GM12872 (cell line): ENCODE measurements around the gene DGKZ.

Experiments
- TF ChIP-seq, protein P1 (sequence below): IDR thresholded peaks from 3 replicates; pipeline ENCODE4 v1.5.1; 2011; ENCODE audit warnings: low read depth, mild to moderate bottlenecking, low read length, moderate library complexity; ENCODE audit not compliant: insufficient read depth

Gene DGKZ

DNA sequence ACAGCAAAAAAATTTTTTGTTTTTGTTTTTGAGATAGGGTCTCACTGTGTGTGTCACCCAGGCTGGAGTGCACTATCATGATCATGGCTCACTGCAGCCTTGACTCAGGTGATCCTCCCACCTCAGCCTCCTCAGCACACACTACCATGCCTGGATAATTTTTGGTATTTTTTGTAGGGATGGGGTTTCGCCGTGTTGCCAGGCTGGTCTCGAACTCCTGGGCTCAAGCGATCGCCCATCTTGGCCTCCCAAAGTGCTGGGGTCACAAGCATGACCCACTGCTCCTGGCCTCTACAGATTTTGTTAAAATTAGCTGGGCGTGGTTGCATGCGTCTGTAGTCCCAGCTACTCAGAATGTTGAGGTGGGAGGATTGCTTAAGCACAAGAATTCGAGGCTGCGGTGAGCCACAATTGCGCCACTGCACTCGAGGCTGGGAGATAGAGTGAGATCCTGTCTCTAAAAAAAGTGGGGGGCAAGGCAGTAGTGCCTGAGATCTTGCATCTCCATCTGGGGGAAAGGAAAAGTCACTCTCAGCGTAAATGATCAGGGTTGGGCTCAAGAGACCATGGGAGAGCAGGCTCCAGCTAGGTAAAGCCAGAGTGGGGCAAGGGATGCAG, 10.6 kb upstream of the DGKZ start:
- TF ChIP-seq, protein P1, sequence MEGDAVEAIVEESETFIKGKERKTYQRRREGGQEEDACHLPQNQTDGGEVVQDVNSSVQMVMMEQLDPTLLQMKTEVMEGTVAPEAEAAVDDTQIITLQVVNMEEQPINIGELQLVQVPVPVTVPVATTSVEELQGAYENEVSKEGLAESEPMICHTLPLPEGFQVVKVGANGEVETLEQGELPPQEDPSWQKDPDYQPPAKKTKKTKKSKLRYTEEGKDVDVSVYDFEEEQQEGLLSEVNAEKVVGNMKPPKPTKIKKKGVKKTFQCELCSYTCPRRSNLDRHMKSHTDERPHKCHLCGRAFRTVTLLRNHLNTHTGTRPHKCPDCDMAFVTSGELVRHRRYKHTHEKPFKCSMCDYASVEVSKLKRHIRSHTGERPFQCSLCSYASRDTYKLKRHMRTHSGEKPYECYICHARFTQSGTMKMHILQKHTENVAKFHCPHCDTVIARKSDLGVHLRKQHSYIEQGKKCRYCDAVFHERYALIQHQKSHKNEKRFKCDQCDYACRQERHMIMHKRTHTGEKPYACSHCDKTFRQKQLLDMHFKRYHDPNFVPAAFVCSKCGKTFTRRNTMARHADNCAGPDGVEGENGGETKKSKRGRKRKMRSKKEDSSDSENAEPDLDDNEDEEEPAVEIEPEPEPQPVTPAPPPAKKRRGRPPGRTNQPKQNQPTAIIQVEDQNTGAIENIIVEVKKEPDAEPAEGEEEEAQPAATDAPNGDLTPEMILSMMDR: no peak

DNA sequence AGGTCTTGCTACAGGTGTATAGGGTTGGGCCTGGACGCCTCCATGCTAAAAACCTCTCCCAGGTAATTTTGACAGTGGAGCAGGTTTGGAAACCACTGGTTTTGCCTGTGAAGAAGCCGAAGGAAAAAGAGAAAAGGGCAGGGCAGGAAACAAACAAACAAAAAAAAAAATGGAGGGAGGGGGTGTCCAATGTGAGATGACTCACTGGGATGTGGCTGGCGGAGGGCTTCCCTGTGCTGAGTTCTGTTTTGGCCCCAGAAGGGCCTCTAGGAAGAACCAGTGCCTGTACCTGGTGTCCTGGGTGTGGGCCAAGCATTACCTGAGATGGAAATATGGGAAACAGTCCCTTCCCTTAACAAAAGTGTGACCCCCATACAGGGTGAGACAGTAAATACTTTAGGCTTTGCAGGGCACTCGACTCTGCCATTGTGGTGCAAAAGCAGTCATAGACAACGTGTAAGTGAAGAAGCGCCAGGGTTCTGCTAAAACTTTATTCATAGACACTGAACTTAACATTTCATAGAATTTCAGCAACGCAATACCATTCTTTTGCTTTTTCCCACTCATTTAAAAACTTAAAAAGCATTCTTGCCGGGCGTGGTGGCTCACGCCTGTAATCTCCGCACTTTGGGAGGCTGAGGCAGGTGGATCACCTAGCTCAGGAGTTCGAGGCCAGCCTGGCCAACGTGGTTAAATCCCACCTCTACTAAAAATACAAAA, 9.5 kb upstream of the DGKZ start:
- TF ChIP-seq, protein P1: no peak

DNA sequence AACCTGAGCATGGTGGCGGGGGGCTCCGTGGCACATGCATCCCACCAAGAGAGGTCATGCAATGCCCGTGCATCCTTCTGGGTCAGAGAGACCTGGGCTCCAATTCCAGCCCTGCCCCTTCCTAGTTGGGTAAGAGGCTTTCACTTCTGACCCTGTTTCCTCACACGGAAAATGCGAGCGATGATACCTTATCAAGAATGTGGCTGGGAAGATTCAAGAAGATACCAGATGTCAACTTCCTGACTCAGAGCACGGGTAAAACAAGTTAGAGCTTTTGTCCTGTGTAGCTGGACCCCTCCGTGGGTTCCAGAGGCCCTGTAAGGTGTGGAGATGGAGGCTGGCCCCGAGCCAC, 8.7 kb upstream of the DGKZ start:
- TF ChIP-seq, protein P1: no peak

DNA sequence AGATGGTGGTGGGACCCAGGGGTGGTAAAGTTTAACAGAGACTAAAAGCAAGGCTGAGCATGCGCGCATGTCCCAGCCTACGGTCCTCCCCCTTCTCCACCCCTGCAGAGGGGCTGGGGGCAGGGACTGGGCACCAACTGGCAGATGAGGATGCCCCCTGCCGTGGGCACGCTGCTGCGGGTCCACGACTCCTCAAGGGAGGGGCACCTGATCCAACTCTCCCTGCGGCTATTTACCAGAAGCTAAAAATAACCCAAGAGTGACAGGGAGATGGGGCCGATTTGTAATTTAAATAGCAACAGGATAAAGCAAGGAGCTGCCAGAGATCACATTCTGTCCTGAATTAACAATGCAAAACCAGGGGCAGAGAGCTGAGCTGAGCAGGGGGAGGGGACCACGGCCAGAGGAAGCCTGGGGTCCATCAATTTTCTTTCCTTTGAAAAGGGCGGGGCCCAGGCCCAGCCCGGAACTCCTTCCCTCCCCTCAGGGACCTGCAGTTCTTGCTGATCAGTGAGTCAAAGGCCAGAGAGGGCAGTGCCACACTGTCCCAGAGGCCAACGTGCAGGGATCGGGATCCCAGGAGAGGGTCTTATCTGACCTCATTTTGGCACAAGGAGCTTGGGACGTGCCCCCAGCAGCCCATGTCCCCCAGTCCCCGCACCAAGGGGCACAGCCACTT, 8.1 kb upstream of the DGKZ start:
- TF ChIP-seq, protein P1: no peak

DNA sequence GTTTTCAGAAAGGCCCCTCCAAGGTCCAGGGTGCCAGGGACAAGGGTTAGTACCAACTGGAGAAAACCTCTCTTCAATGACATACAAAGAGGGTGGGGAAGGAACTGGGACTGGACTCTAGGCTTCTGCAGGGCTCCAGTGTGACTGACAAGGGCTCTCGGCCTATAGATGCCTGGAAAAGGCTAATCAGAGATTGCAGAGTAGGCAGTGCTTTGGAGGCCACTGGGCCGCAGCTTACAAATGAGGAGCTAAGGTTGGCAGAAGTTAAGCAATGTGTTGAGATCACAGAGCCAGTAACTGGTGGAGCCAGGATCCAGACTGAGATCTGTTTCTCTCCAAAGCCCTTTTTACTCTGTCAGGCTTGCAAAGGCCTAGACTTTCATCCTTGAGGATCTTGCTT, 7.4 kb upstream of the DGKZ start:
- TF ChIP-seq, protein P1: no peak

DNA sequence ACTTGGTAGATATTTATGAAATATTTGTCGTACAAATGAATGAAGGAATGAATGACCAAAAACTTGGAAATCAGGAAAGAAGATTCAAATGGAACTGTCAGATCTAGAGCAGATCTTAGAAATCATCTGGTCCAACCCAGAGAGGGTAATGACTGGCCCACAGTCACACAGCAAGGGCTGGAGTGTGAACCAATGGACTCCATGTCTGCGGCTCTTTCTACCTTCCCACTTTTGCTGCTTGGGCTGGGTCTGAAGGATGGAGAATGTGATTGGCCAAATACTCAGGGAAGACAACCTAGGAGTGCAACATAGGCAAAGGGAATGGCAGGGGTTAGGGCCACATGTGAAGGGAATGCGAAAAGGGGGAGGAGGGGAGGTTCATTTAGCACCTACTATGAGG, 5.8 kb upstream of the DGKZ start:
- TF ChIP-seq, protein P1: no peak

DNA sequence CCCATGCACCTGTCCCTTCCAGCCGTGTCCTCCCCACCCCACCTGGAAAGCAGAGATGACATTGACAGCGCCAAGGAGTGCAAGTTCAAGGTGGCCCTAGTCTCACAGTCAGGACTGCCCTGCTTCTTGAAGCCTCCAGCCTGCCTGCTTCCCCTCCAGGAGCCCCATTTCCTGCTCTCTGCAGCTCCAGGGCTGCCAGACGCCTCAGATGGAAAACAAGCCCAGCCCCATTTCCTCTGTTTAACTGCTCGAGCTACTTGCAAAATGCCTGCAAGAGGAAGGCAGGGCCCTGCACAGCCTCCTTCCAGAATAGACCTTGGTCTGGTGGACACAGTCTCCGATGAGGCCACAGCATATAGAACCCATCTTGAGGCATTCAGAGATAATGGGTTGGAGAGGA, 5.0 kb upstream of the DGKZ start:
- TF ChIP-seq, protein P1: no peak
